Neuron (in vitro differentiated cells): ENCODE results near the gene ARHGEF26.

Experiments
- H2AFZ ChIP-seq: one replicate; pipeline ENCODE4 v1.6.1; 2013; ENCODE audit warnings: low read depth, mild to moderate bottlenecking, inconsistent platforms, low read length, moderate library complexity
- H3K27me3 ChIP-seq: one replicate; pipeline ENCODE4 v1.6.1; 2013; ENCODE audit warnings: low read length; ENCODE audit not compliant: insufficient read depth
- H3K36me3 ChIP-seq: one replicate; pipeline ENCODE4 v1.6.1; 2013; ENCODE audit warnings: low read length; ENCODE audit not compliant: insufficient read depth
- H3K4me1 ChIP-seq: one replicate; pipeline ENCODE4 v1.6.1; 2013; ENCODE audit warnings: low read length; ENCODE audit not compliant: insufficient read depth
- H3K4me3 ChIP-seq: 2 replicates; pipeline ENCODE4 v1.5.1; 2013; ENCODE audit warnings: mild to moderate bottlenecking, low read length, moderate library complexity
- H3K9me3 ChIP-seq: one replicate; pipeline ENCODE4 v1.6.1; 2013; ENCODE audit warnings: low read length

The ARHGEF26 gene

DNA sequence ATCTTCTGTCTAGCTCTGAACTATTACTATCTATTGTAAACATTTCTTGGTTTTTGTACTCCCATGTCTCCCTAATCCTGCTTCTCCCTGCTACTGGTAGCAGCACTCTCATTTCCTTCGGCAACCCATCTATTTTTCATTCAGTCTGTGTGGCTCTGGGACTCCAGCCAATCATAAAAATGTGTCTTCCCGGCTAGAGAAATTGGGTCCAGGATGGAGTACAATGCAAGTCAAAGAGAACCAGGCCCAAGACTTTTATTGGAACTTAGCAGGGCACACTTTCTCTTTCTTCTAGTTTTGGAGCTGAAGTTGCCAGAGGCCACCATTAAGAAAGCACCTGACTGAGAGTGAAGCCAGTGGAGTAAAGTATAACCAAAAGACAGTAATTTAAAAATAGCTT lies 22.8 kb upstream of the ARHGEF26 start:
- peaks cover 12% of the 10 kb centered on the region for H3K4me1 ChIP-seq
- H3K36me3 ChIP-seq = no peaks in the 10 kb centered on the region
- no peak overlapping the region for H3K4me3 ChIP-seq
- H2AFZ ChIP-seq = no peak overlapping the region
- no peaks in the 10 kb centered on the region for H3K27me3 ChIP-seq
- H3K9me3 ChIP-seq = no peaks in the 10 kb centered on the region

GRCh38 chr3:154100556-154100955 lies 20.6 kb upstream of the ARHGEF26 start:
- no peaks in the 10 kb centered on the region for H3K27me3 ChIP-seq
- H3K4me1 ChIP-seq = peaks cover 12% of the 10 kb centered on the region
- H2AFZ ChIP-seq = no peak overlapping the region
- no peak overlapping the region for H3K4me3 ChIP-seq
- no peaks in the 10 kb centered on the region for H3K9me3 ChIP-seq
- H3K36me3 ChIP-seq = no peaks in the 10 kb centered on the region

GRCh38 chr3:154101250-154101649 lies 19.9 kb upstream of the ARHGEF26 start:
- peaks cover 12% of the 10 kb centered on the region for H3K4me1 ChIP-seq
- no peak overlapping the region for H2AFZ ChIP-seq
- H3K27me3 ChIP-seq = no peaks in the 10 kb centered on the region
- no peaks in the 10 kb centered on the region for H3K9me3 ChIP-seq
- no peaks in the 10 kb centered on the region for H3K36me3 ChIP-seq
- H3K4me3 ChIP-seq = no peak overlapping the region

DNA sequence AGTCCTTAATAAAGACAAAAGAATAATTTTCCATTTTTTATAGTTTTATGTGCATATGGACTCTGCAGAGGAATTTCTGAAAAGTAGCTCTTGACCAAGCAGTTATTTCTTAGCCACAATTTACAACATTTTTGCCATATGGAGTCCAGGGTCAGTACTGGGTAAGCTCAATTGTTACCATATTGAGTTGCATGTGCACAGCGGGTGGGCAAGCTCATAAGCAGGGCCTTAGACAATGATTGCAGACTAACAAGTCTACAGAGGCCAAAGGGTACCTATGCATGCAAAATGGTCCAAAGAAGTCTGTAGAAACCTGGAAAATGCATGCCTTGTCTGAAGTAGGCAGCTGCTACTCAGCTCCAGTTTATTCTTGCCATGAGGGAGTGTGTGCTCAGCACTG lies 19.0 kb upstream of the ARHGEF26 start:
- Histone ChIP-seq H3K27me3 (no peaks in the 10 kb centered on the region), H3K4me1 (peaks cover 12% of the 10 kb centered on the region), H2AFZ (no peak overlapping the region), H3K9me3 (no peaks in the 10 kb centered on the region), H3K4me3 (no peak overlapping the region), H3K36me3 (no peaks in the 10 kb centered on the region)

GRCh38 chr3:154105218-154105975 lies 15.8 kb upstream of the ARHGEF26 start:
- Histone ChIP-seq H3K4me1 (peaks cover 12% of the 10 kb centered on the region), H2AFZ (no peak overlapping the region), H3K36me3 (no peaks in the 10 kb centered on the region), H3K4me3 (no peak overlapping the region), H3K9me3 (no peaks in the 10 kb centered on the region), H3K27me3 (no peaks in the 10 kb centered on the region)

- no peaks in the 10 kb centered on the region for H3K36me3 ChIP-seq
- no peaks in the 10 kb centered on the region for H3K27me3 ChIP-seq
- no peak overlapping the region for H3K4me3 ChIP-seq
- H2AFZ ChIP-seq = no peak overlapping the region
- peaks cover 27% of the 10 kb centered on the region for H3K4me1 ChIP-seq
- H3K9me3 ChIP-seq = no peaks in the 10 kb centered on the region
Observed at GRCh38 chr3:154111365-154111935, 9.7 kb upstream of the ARHGEF26 start.

DNA sequence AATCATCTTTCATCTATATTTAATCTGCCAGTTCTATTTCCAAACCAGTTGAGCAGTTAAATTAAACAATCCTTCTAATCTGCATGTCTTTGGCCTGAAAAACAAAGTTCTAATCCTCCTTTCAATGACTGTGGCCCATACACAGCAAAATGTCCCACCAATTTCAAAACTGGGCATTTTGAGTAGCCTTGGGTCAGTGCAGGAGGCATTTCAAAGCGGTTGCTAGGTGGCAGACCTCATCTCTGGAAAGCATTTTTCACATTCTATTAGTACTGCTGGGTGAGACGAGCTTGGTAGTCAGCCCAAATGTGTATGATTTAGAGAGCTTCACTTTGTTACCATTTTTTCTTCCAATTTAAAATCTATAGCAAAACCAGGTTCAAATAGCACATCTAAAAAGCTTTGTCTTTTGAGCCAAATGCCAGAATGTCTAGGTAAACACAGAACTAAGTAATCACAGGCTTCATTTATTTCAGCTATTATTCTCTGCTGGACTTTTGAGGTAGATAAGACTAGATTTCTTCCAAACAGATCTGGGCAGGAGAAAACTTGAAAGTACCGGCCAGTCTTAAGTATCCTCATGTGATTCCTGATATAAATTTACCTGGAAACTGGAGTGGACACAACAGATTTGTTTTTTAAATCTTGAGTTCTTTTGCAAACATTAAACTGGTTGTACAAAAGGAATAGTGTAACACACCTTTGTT lies 8.9 kb upstream of the ARHGEF26 start:
- Histone ChIP-seq H3K4me3 (no peak overlapping the region), H3K4me1 (peaks cover 27% of the 10 kb centered on the region), H3K9me3 (no peaks in the 10 kb centered on the region), H3K36me3 (no peaks in the 10 kb centered on the region), H3K27me3 (no peaks in the 10 kb centered on the region), H2AFZ (peak overlapping the region; percentile 38)

- H3K9me3 ChIP-seq = no peaks in the 10 kb centered on the region
- no peaks in the 10 kb centered on the region for H3K36me3 ChIP-seq
- H3K27me3 ChIP-seq = no peaks in the 10 kb centered on the region
- peaks cover 27% of the 10 kb centered on the region for H3K4me1 ChIP-seq
- H3K4me3 ChIP-seq = no peak overlapping the region
- H2AFZ ChIP-seq = no peak overlapping the region
Observed at GRCh38 chr3:154113609-154114008, 7.6 kb upstream of the ARHGEF26 start.

- Histone ChIP-seq H3K27me3 (no peaks in the 10 kb centered on the region), H3K4me1 (peaks cover 32% of the 10 kb centered on the region), H2AFZ (no peak overlapping the region), H3K9me3 (no peaks in the 10 kb centered on the region), H3K36me3 (no peaks in the 10 kb centered on the region), H3K4me3 (no peak overlapping the region)
Observed at GRCh38 chr3:154115332-154115731, 5.9 kb upstream of the ARHGEF26 start.

DNA sequence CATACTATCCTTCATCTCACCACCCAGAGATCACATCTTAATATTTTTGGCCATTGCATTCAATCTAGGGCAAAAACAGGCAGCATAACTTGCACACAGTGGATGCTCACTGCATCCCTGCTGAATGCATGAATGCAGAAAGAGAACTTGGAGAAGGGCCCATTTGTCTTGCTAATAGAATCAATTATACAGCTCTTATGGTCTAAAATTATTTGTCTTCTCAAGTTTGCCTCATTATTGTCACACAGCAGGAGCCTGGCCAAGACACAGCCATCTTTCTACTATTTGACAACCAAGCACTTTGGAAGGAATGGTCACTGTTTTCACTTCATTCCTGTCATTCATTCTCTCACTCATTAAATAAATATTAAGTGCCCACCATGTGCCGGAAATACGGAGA lies 1.2 kb upstream of the ARHGEF26 start:
- no peaks in the 10 kb centered on the region for H3K36me3 ChIP-seq
- H3K4me3 ChIP-seq = peak overlapping the region; percentile 76
- peaks cover 33% of the 10 kb centered on the region for H3K4me1 ChIP-seq
- H3K27me3 ChIP-seq = no peaks in the 10 kb centered on the region
- H2AFZ ChIP-seq = no peak overlapping the region
- H3K9me3 ChIP-seq = no peaks in the 10 kb centered on the region

DNA sequence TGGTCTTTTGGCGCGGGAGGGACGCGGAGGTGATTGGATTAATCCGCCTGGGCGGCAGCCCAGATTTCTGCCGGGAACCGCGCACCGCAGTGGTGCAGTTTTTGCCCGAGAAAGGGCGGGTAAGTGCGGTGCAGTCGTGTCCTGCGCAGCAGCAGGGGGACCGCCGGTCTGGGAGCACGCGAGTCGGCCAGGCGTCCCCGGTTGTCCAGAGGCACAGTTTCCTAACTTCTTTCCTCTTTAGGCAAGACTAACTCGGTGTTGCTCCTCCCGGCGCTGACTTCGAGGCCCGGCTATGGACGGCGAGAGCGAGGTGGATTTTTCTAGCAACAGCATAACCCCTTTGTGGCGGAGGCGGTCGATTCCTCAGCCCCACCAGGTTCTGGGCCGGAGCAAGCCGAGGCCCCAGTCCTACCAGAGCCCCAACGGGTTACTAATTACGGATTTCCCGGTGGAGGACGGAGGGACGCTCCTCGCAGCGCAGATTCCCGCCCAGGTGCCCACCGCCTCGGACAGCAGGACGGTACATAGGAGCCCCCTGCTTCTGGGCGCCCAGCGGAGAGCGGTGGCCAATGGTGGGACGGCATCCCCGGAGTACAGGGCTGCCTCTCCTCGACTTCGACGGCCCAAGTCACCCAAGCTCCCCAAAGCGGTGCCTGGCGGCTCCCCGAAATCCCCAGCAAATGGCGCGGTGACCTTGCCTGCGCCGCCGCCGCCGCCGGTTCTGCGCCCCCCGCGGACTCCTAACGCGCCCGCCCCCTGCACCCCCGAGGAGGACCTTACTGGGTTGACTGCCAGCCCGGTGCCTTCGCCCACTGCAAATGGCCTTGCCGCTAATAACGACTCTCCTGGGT lies 736 bp downstream of the ARHGEF26 start:
- Histone ChIP-seq H3K36me3 (no peaks in the 10 kb centered on the region), H2AFZ (peak overlapping the region; percentile 65), H3K4me1 (peaks cover 40% of the 10 kb centered on the region), H3K27me3 (no peaks in the 10 kb centered on the region), H3K9me3 (no peaks in the 10 kb centered on the region), H3K4me3 (peak overlapping the region; percentile 76)

GRCh38 chr3:154122552-154122911 lies 1.3 kb downstream of the ARHGEF26 start:
- no peaks in the 10 kb centered on the region for H3K27me3 ChIP-seq
- H3K9me3 ChIP-seq = no peaks in the 10 kb centered on the region
- H3K4me3 ChIP-seq = peak overlapping the region; percentile 76
- H2AFZ ChIP-seq = peak overlapping the region; percentile 65
- H3K36me3 ChIP-seq = peaks cover 4% of the 10 kb centered on the region
- H3K4me1 ChIP-seq = peaks cover 40% of the 10 kb centered on the region
